B cell (primary cell): Measurements from ENCODE around the gene TEKT2. TPM values are rescaled to one million over a fixed set of nuclear protein-coding genes. Genes with fewer than 3 reads are reported as not detected.

Experiments
- ATAC-seq: fragments of 200-7000 bp; cut with Tn5 transposase; one replicate; pipeline ENCODE4 v1.10.0; 2021; ENCODE audit warnings: low read depth, mild to moderate bottlenecking, moderate number of reproducible peaks, moderate library complexity
- CTCF ChIA-PET: fragments of 350-600 bp; sonication (Branson Sonifier 250); formaldehyde crosslinking; loops from one replicate; lab custom pipeline; 2021; ENCODE audit warnings: antibody characterized with exemption, inconsistent platforms; lab: Charles Lee
- POLR2A ChIA-PET: fragments of 350-600 bp; sonication (Branson Sonifier 250); formaldehyde crosslinking; loops from one replicate; lab custom pipeline; 2021; ENCODE audit warnings: antibody characterized with exemption; lab: Charles Lee
- DNase-seq: peaks from one replicate; pipeline ENCODE4 v3.0.0; 2013
- H2AFZ ChIP-seq: 2 replicates; pipeline ENCODE4 v1.6.1; 2012; ENCODE audit warnings: mild to moderate bottlenecking, low read depth, low read length; ENCODE audit not compliant: insufficient read depth, poor library complexity, severe bottlenecking
- H3K27ac ChIP-seq, 2 donors: 1 replicate in 1 of 2; 2 replicates in 1 of 2; pipeline ENCODE4 v1.5.1; 2012 to 2013; ENCODE audit warnings: low read length in 2 of 2, mild to moderate bottlenecking in 2 of 2, moderate library complexity in 1 of 2
- H3K27me3 ChIP-seq, 4 experiments: fragments of 200-600 bp in 1 of 4; sonication (generic) in 1 of 4; replicated peaks in 1 of 4; 1 replicate in 2 of 4; 2 replicates in 2 of 4; pipeline versions ENCODE4 v1.6.1 to v1.7.0; 2013 to 2016; ENCODE audit warnings: low read length in 3 of 4, mild to moderate bottlenecking in 2 of 4, mixed read lengths in 1 of 4, moderate library complexity in 1 of 4; ENCODE audit not compliant: insufficient read depth in 4 of 4, control insufficient read depth in 3 of 4; ENCODE audit errors: control extremely low read depth in 1 of 4
- H3K36me3 ChIP-seq, 2 experiments: replicated peaks in 1 of 2; 1 replicate in 1 of 2; 2 replicates in 1 of 2; pipeline versions ENCODE4 v1.6.1 to v1.7.1; 2013; ENCODE audit warnings: low read length in 1 of 2; ENCODE audit not compliant: insufficient read depth in 2 of 2, control insufficient read depth in 1 of 2; ENCODE audit errors: control extremely low read depth in 1 of 2, extremely low read depth in 1 of 2
- H3K4me1 ChIP-seq, 2 donors: fragments of 200-600 bp in 1 of 2; sonication (generic) in 1 of 2; 1 replicate in 1 of 2; 2 replicates in 1 of 2; pipeline versions ENCODE4 v1.5.1 to v1.6.1; 2013 to 2017; ENCODE audit warnings: low read length in 2 of 2; ENCODE audit not compliant: control insufficient read depth in 2 of 2, insufficient read depth in 2 of 2
- H3K4me2 ChIP-seq: replicated peaks from 2 replicates; pipeline ENCODE3; 2012; ENCODE audit warnings: mild to moderate bottlenecking, low read depth, low read length; ENCODE audit not compliant: poor library complexity, severe bottlenecking
- H3K4me3 ChIP-seq, 5 experiments: fragments of 200-600 bp in 1 of 5; sonication (generic) in 1 of 5; 1 replicate in 3 of 5; 2 replicates in 2 of 5; pipeline versions ENCODE4 v1.5.1 to v1.7.0; 2011 to 2016; ENCODE audit warnings: low read length in 4 of 5, mild to moderate bottlenecking in 4 of 5, low read depth in 2 of 5, control low read depth in 1 of 5, moderate library complexity in 1 of 5; ENCODE audit not compliant: insufficient read depth in 1 of 5; ENCODE audit errors: control extremely low read depth in 1 of 5, extremely low read depth in 1 of 5
- H3K79me2 ChIP-seq: fragments of 200-600 bp; sonication (generic); one replicate; pipeline ENCODE4 v1.6.0; 2016; ENCODE audit warnings: low read length; ENCODE audit not compliant: control insufficient read depth, insufficient read depth
- H3K9ac ChIP-seq: fragments of 200-600 bp; sonication (generic); 2 replicates; pipeline ENCODE4 v1.6.1; 2017; ENCODE audit warnings: mild to moderate bottlenecking, low read length, moderate library complexity
- H3K9me3 ChIP-seq, 3 donors: one replicate each; pipeline versions ENCODE4 v1.6.1 to v1.7.1; 2013; ENCODE audit warnings: low read length in 2 of 3; ENCODE audit not compliant: control insufficient read depth in 2 of 3, insufficient read depth in 1 of 3; ENCODE audit errors: control extremely low read depth in 1 of 3
- H4K20me1 ChIP-seq: 2 replicates; pipeline ENCODE4 v1.6.0; 2012; ENCODE audit warnings: mild to moderate bottlenecking, low read length; ENCODE audit not compliant: insufficient read depth, control insufficient read depth, poor library complexity, severe bottlenecking
- H3K27ac Mint-ChIP-seq: one replicate; pipeline ENCODE4 v1.8.0; 2021; ENCODE audit warnings: mixed read lengths
- H3K27me3 Mint-ChIP-seq: one replicate; pipeline ENCODE4 v1.8.0; 2021; ENCODE audit warnings: mixed read lengths
- H3K4me1 Mint-ChIP-seq: one replicate; pipeline ENCODE4 v1.8.0; 2021; ENCODE audit warnings: mixed read lengths
- H3K4me3 Mint-ChIP-seq: one replicate; pipeline ENCODE4 v1.8.0; 2021; ENCODE audit warnings: mixed read lengths
- H3K9me3 Mint-ChIP-seq: one replicate; pipeline ENCODE4 v1.8.0; 2022; ENCODE audit warnings: mixed read lengths; ENCODE audit not compliant: insufficient read depth
- EZH2 ChIP-seq: IDR thresholded peaks from 2 replicates; pipeline ENCODE4 v1.6.1; 2012; ENCODE audit warnings: borderline replicate concordance, low read depth, mild to moderate bottlenecking, moderate library complexity, low read length; ENCODE audit not compliant: insufficient read depth, poor library complexity, severe bottlenecking
- WGBS: methylation state at CpG from one replicate; pipeline ENCODE4 v1.1.5; 2013; ENCODE audit warnings: missing lambda C conversion rate; ENCODE audit not compliant: insufficient coverage; 5-methylcytosine and 5-hydroxymethylcytosine counted together
- intact Hi-C: fragments of 100-400 bp; cut with micrococcal nuclease; formaldehyde crosslinking; loops from one replicate; pipeline ENCODE4 v1.10.0; 2022
- polyA plus RNA-seq: library from polyadenylated mRNA; depleted of rRNA; stranded (reverse); fragments of >200 nt; gene quantifications from 2 replicates; pipeline ENCODE4 v1.2.3, GENCODE V29; 2012
- total RNA-seq, 2 donors: library from RNA; stranded (reverse); fragments of 120-200 nt in 1 of 2; gene quantifications; 1 replicate in 1 of 2; 2 replicates in 1 of 2; pipeline versions ENCODE4 v1.2.3 to v1.2.4, GENCODE V29; 2013 to 2022
- TF ChIP-seq, protein P1 (sequence below): fragments of 200-600 bp; IDR thresholded peaks from one replicate; pipeline ENCODE4 v1.8.0; 2022; ENCODE audit warnings: antibody characterized with exemption, mild to moderate bottlenecking

TEKT2 gene
- total and polyA plus RNA-seq, 2 donors (not counting 1 experiment from before 2014, with no cell fraction given), result not detected

GRCh38 chr1:36086529-36087232, 2.8 kb downstream of the TEKT2 start:
- ATAC-seq, result no peak

More at GRCh38 chr1:36086529-36087232, 2.8 kb downstream of the TEKT2 start:
- ChIA-PET POLR2A (no interaction called here), CTCF (interaction anchor here (0.7 to 1.4 kb wide), 5 partner anchors 63 to 203 kb away, joined by 3 to 5 read pairs (median 3); partner anchors contain the start of genes AGO1, AGO3 and TRAPPC3)
- Histone ChIP-seq H3K27me3 (peaks cover 0 to 25% (median 12%) of the 10 kb centered on the region in 4 experiments), H3K36me3 (peaks cover 0 to 6% of the 10 kb centered on the region in 2 experiments), H3K27ac (no peak overlapping the region), H3K79me2 (peaks cover 35% of the 10 kb centered on the region), H3K9me3 (peaks cover 0 to 3% (median 0%) of the 10 kb centered on the region in 3 donors), H3K4me2 (no peak overlapping the region), H3K9ac (no peak overlapping the region), H3K4me3 (no peak overlapping the region), H3K4me1 (peaks cover 26 to 32% of the 10 kb centered on the region in 2 donors), H4K20me1 (no peaks in the 10 kb centered on the region), H2AFZ (no peak overlapping the region)
- TF ChIP-seq, protein P1, sequence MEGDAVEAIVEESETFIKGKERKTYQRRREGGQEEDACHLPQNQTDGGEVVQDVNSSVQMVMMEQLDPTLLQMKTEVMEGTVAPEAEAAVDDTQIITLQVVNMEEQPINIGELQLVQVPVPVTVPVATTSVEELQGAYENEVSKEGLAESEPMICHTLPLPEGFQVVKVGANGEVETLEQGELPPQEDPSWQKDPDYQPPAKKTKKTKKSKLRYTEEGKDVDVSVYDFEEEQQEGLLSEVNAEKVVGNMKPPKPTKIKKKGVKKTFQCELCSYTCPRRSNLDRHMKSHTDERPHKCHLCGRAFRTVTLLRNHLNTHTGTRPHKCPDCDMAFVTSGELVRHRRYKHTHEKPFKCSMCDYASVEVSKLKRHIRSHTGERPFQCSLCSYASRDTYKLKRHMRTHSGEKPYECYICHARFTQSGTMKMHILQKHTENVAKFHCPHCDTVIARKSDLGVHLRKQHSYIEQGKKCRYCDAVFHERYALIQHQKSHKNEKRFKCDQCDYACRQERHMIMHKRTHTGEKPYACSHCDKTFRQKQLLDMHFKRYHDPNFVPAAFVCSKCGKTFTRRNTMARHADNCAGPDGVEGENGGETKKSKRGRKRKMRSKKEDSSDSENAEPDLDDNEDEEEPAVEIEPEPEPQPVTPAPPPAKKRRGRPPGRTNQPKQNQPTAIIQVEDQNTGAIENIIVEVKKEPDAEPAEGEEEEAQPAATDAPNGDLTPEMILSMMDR, result no peak
- no peak for TF ChIP-seq EZH2
- intact Hi-C loops, result no loop called here
- no peaks in the 10 kb centered on the region for H3K9me3 Mint-ChIP-seq
- H3K27me3 Mint-ChIP-seq, result peaks cover 26% of the 10 kb centered on the region
- peak; percentile 16 for DNase-seq
- peak overlapping the region; percentile 82 for H3K27ac Mint-ChIP-seq
- H3K4me3 Mint-ChIP-seq, result peak overlapping the region; percentile 68
- WGBS, result 97% methylated on average over 7 of the region's 12 CpGs
- peaks cover 18% of the 10 kb centered on the region for H3K4me1 Mint-ChIP-seq
